HG03520 (cell line): ENCODE measurements around the gene PM20D1.
"Not testable (repeated sequence)": the region's sequence is repeated elsewhere in the genome, so short reads cannot be mapped to it uniquely, and the experiment has no call there.

Experiments
- ATAC-seq: cut with Tn5 transposase; IDR thresholded peaks from one replicate; pipeline ENCODE4 v1.9.1; 2021; ENCODE audit warnings: mild to moderate bottlenecking, moderate library complexity; ENCODE audit not compliant: unreplicated experiment

PM20D1 gene

DNA sequence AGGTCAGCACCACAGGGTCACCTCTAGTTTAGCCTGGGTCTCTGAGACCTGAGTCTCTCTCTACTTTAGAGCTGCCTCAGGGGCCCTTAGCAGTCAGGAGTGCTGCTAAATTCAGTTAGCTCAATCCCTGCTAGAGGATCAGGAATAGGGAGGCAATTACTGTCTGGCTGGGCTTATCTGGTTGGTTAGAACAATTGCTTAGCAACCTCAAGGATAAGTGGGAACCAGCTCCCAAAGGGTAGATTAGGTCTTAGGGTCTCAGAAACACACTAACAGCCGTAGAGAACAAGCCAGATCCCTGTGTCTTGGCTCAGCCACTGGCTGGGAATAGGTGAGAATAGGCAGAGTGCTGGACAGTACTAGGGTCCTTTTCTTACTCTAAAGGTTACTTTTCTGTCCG is 7.7 kb downstream of the PM20D1 start:
- no peak for ATAC-seq

DNA sequence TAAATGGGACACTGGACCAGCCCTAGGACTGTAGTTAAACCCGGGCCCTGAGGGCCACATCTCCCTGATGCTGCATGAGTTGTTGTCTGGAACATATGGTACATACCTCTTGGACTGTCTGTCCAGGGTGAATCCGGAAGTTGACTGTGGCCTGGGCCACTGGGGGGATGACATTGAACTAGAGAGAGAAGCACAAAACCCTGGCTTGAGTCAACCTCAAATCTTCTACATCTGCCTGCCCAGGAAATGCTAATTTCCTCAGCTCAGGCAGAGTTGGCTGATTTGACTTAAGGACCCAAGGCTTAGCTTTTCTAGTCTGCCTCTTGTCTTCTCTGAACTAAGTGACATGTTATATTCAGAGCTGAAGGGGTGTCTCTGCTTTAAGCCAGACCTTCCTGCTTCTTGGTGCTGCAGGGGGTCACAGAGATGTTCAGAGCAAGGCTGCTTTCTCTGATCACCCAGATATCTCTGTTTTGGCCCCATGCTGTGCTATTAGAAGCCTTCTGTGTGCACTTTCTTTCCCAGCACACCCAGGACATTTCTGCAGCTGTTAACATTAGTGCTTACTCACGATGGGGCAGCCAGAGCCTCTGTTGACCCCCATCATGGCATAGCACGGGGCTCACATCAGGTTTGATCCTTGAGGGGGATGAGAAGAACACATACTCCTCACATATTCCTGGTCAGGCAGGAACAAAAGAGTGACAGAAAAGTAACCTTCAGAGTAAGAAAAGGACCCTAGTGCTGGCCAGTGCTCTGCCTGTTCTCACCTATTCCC is 9.6 kb downstream of the PM20D1 start:
- ATAC-seq, result no peak

DNA sequence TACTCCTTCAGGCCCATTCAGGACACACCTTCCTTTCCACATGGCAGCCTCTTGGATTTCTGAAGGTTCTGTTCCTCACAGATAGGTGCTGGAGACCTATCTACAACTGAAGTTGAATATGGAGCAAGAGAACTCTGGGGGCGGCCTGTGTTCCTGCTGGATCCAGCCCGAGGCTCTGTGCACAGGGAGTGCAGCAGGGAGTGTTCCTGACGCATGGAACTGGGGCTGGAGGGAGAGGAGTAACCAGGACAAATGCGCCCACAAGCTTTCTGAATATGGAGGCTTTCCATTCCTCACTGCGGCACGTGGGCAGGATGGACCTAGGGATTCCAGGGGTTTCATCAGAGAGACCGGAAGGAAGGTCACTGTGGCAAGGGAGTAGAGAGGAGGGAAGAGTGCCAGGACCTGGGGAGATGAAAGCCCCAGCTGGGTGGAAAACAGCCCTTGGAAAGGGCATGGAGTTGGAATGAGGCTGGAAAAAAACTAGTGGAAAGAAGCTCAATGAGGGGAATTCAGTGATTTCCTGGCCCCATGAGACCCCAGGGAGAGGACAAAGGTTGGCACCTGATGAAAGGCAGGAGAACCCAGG is 12.5 kb downstream of the PM20D1 start:
- no peak for ATAC-seq

DNA sequence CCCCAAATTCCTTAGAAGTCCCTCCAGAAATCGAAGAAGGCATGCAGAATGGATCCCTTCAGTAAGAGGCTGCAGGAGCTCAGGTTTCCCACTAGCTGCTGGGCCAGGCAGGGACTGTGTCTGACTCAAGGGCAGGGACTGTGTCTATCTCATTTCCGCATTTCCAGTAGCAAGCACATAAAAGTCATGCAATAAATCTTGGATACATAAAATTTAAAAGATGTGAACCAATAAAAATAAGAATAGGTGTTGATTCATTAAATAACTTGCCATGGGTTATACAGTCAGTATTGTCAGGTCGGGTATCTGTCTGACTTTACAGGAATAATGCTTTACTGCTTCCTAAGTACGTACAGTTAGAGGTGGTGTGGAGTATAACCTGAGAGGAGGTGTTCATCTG is 15.2 kb downstream of the PM20D1 start:
- ATAC-seq, result no peak

DNA sequence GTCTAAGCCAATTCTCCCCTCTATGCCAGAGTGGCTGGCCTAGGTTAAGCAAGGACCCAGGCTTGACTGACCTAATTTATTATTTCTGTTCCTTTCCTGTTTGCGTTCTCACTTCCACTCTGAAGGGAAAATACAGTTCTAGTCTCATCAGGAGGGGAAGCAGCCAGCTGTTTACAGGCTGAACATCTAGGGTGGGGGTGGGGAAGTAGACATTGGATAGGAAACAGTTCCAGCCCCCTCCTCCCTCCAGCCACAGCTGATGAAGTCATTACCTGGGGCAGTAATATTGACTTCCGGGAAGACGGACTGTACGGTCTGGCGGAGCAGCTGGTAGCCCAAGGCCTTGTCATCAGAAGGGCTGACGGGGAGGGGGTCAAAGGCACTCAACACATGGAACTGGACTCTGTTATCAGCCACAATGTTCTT is 17.6 kb downstream of the PM20D1 start:
- ATAC-seq, result no peak

DNA sequence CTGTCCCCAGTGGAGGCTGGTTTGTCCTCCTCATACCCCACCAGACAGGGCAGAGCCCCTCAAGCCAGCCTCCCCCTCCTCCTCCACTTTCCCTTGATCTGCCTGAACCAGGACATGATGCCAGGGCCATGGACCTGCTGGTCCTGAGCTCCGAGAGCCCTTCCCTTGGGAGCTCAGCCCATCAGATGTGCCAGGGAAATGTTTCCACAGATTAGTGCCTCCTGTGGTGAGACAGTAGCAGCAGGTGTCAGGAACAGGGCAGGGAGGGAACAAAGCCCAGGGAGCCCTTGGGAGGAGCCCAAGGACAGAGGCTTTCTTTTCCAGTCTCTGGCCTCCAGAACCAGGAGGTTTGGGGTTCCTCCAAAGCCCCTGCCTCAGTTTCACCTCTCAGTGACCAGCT is 22.3 kb downstream of the PM20D1 start:
- no peak for ATAC-seq

DNA sequence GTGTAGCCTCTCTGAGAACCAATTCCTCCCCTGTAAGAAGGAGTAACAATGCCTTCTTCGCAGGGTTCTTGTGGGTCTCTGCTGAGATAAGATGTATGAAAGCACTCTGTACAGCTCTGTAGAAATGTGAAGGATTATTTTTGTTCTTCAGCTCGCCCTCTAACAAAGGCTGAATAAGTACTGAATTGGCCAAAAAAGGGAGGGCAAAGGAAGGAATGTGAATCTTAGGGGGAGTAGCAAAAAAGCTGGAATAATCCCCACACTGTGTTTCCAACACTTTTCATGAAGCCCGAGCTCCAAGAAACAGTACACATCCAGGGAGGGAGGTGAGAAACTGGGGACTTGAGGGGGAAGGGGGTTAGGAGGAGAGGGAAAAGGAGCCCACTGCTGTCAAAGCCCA is 22.9 kb downstream of the PM20D1 start:
- no peak for ATAC-seq

DNA sequence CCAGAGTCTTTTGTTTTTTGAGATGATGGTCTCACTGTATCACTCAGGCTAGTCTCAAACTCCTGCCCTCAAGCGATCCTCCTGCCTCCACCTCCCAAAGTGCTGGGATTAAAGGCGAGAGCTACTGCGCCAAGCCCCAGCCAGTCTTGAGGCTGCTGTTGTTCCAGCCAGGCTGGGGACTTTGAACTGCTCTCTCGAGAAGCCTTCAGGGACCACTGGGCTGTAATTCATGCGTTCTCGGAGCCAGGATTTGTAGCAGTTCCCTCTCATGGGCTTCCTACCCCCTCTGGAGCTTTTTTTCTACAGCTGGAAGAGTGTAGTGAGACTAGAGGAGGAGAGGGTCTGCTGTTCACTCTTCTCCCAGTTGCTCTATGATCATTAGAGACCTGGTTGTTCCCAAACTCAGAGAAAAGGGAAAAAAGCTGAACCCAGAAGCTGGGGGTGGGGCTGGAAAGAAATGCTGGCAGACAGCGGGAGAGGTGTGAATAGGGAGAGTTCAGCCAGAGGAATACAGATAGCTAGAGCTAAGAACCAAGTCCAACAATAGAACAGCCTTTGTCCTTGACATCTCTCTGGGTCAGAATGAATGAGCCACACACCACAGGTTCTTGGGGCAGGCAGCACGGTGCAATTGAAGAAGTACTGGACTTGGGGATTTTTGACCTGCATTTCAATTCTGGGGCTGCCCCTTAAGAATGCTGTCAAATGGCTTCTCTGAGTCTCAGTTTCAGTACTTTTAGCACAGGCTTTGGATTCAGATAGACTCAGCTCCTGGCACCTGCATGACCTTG is 23.7 kb downstream of the PM20D1 start:
- ATAC-seq, result no peak

DNA sequence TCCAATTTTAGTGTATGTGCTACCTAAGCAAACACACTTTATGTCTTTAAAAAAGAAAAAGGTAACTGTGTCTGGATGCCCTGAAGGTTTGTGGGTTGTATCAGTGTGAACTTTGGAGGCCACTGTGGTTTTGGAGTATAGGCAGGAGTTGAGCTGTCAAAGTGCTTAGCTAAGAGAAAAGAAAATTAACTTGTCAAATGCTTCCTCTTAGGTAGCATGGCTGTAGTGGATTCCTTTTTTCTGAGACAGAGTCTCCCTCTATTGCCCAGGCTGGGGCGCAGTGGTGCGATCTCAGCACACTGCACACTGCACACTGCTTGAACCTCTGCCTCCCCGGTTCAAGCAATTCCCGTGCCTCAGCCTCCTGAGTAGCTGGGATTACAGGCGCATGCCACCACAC is 25.8 kb downstream of the PM20D1 start:
- no peak for ATAC-seq

DNA sequence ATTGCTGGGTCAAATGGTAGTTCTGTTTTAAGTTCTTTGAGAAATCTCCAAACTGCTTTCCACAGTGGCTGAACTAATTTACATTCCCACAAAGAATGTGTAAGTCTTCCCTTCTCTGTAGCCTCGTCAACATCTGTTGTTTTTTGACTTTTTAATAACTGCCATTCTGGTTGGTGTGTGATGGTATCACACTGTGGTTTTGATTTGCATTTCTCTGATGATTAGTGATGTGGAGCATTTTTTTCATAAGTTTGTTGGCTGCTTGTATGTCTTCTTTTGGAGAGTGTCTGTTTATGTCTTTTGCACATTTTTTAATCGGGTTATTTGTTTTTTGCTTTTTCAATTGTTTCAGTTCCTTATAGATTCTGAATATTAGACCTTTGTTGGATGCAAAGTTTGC is 26.7 kb downstream of the PM20D1 start:
- ATAC-seq, result not testable (repeated sequence)

DNA sequence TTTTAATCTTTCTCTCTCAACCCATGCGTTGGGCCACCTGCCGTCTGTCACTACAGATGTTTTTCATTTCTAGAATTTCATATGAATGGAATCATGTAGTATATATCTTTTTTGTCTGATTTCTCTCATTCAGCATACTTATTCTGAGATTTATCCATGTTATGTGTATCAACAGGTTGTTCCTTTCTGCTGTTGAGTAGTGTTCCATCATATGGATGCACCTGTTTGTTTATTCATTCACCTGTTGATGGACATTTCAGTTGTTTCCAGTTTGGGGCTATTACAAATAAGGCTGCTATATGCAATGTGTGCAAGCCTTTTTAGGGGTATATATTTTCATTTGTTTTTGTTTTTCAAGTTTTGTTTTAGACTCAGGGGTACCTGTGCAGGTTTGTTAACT is 27.5 kb downstream of the PM20D1 start:
- ATAC-seq, result no peak

DNA sequence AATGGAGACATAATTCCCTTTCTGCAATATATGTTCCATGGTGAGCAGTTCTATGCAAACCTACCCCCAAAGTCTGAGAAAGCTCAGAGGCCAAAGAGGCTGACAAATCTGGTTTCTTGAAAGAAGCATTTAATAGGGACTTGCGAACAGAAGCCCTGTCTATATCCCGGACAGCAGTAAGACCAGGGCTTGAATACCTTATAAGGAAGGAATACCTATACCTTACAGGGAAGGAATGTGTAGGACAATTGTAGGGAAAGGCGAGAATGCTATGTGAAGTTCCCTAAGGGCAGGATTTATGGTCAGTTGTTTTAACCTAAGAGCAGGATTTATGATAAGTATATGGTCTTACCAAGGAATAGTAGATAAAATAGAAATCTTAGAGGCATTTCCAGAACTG is 31.9 kb downstream of the PM20D1 start:
- ATAC-seq, result no peak

DNA sequence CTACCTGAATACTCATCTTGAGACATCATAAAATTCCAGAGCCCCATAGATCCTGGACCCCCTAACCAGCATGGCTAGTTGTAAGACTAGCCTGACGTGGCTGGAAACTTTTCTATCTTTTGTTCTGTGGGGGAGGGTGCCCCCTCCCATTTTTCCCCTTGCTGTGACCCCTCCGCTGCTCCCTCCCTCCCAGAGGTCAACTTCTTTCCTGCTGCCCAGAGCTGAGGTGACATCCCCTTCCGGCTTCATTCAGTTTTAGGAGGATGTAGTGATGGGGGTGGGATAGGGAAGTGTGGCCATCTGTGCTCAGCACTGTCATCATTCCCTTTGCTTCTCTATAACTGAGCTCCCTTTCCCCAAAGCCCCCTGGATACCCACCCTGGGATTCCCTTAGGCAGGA is 32.6 kb downstream of the PM20D1 start:
- ATAC-seq, result no peak

DNA sequence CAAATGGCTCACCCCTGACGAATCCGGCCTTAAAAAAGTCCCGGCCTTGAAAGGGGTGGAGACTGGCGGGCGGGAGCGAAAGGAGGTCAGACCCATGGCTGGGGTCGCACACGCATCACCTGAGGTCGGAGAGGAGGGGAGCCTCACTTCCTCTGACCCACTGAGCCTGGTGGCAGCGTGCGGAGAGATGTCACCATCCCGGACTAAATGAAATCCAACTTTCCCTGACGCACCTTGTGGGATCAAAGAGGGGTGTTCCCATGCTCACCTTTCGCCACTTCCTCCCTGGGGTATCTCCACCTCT is 36.2 kb downstream of the PM20D1 start:
- ATAC-seq, result no peak

DNA sequence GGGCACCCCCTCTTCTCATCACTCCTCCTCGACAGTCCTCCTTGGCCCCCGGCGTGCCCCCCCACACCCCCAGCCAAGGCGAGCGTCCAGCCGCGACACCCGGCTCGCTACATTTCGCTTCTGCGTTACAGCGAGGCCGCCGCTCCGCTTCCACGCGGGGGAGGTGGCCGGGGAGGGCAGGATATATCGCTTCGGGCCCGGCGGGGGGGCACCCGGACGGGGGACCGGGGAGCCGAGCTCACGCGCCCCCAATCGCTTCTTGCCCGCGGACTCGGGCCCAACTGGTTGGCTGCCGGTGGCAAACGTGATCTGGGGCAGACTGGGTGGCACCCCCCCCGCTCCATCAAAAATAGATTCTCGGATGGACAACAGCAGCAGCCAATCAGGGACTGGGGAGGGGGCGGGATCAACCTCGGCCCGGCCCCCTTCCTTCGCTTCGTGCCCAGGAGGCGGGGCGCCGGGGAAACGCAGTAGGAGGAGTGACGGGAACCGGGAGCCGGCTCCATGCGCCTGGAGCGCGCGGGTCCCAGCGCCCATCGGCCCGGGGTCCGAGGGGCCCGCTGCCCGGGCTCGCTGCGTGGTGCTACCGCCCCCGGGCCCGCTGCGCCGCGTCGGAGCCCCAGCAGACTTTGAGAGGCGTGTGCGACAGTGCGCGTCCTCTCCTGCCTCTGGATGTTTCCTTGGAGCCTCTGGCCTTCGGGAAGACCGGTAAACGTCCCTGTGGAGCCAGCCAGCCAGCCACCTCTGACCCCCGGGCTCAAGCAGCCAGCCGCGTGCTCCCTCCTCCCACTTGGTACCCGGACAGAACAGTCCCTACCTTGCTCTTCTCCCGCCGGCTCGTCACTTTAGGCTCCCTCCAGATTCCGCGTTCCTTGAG is 36.8 kb downstream of the PM20D1 start, which contains the start of gene SLC41A1:
SLC41A1 (minus strand) TSS at position 321 of the 877 bp plus-strand sequence. CDS start 2,757 bp downstream, outside the sequence.
- ATAC-seq, result peak; percentile 84

DNA sequence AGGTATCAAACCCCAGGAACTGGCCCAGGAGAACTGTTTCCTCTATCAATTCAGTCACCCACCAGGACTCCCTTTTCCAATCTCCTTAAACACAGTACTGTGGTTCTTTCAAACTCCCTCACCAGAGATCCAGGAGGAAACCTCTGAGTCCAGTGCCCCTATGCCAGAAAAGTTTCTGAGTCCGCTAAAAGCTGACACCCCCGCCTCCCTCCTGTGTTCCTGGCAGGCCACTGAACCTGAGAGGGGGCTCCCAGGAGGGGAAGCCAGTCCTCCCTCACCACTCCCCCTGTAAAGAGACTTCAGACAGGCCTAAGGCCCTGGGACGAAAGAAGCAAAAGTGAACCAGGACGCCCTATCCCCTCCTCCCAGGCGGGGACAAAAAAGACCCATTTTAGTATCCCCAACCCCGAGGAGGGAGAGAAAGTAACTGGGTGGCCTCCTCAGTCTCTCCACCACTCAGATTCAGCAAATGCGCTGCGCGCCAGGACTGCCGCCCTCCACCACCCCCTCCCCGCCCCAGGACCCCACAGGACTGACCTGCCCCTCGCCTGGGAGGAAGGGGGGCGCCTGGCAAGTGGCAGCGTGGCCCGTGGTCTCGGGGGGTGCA is 37.6 kb downstream of the PM20D1 start:
- ATAC-seq, result no peak

DNA sequence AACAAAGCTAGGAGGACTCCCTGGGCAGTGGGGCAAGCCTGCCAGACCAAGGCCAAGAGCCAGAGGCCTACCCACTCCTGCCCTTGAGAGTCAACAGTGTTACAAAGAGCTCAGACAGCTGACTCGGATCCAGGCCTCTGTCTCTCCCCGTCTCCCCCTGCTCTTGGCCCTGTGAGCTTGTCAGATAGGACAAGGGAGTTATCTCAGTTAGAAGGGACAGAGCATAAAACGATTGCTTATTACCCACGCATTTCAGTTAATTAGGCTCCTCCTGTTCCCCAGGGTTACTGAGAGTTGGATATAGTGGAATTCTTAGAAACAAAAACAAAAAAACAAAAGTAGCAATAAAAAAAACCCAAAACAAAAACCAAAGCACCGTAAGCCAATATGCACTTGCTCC is 38.3 kb downstream of the PM20D1 start:
- ATAC-seq, result no peak

DNA sequence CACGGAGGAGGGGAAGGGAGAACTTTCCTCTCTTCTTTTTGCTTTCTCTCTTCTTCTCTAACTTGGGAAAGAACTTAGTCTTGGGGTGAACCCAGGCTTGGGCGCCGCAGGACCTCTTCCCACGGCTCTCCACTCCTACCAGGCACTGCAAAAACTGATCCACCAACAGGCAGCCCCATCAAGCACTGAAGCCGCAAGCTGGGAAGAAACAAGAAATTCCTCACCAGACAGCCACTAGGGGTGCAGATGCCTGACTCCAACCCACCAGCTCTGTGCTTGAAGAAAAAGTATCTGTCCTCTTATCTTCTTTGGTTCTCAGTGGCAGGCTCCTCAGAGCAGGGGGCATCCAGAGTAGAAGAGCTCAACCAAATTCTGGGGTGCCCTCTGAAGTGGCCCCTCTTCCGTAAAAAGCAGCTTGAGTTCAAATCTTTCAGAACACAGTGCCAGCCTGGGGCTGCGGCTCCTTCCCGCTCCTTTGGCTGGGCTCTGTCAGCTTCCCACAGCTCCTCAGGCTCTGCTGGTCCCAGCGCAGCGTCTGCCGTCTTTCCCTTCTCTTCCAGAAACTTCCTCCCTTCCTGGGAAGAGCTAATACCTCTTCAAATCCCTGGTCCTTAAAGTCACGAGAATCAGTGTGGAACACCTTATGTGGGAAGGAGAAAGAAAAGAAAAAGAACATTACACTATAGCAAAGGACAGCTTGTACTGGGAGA is 39.3 kb downstream of the PM20D1 start:
- no peak for ATAC-seq

DNA sequence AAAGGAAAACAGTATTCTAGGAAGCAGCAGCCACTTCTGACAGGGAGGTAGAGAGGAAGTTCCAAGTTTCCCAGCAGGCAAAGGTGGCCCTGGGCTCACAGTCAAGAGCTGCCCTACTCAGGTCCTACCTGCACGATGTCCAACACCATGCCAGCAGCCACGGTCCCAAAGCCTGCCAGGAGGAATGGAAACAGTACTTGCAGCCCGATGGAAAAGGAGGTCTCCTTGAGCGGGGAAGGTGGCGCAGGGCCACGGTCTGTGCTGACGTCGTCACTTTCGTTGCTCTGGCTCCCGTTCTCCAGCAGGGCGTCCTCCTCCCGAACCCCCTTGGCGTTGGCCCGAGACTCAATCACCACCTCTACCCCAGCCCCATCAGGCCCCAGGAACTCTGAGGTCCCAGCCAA is 40.0 kb downstream of the PM20D1 start:
- no peak for ATAC-seq

DNA sequence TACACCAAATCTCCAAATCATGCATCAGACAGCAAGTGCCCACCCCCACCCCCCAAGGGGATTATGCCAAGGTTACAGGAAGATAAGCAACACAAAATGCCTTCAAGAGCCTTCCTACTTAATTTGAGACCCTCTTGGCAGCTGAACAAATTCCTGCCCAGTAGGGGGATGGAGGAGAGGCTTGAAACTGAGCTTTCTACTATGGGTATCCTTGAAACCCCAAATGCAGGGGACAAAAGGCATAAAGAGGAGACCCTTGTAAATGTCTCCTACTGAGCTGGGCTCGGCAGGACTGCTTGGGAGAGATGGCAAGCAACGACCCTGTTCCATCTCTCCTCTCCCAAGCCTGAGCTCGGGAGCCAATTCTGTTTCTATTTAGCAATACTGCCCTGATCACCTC is 40.5 kb downstream of the PM20D1 start:
- ATAC-seq, result no peak
